22Rv1 (cell line): ENCODE measurements around the gene PAMR1.

ENCODE experiments used
- ZFX ChIP-seq: fragments of 450-650 bp; IDR thresholded peaks from 2 replicates; pipeline ENCODE4 v1.6.1; 2017; ENCODE audit warnings: antibody characterized with exemption, borderline replicate concordance
- TF ChIP-seq, protein P1 (sequence below): fragments of 450-650 bp; IDR thresholded peaks from 2 replicates; pipeline ENCODE4 v1.5.1; 2017; ENCODE audit warnings: mild to moderate bottlenecking

DNA sequence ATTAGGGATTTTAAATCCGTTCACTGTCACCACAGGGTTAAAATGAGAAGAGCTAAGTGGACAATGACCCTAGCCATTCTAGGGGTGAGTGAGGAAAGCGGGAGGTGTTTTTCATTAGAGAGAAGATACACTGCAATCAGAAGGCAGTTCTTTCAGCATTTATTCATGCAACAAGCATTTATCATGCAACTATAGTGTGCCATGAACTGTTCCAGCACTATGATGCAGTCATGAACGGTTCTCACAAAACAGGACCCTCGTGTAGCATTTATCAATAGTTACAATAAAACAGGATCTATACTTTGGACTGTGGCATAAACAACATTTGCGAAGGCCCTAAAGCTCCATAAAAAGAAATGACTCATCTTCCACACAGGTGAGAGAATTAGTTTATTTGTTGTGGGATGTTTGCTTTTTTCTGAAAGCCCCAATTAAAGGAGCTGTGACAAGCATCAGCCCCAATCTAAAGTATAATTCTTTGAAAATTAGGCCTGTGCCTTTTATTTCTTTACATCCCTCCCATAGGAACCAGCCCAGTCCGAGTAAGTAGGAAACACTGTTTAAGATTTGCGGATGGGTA is 51.5 kb downstream of the PAMR1 start:
- TF ChIP-seq, protein P1, sequence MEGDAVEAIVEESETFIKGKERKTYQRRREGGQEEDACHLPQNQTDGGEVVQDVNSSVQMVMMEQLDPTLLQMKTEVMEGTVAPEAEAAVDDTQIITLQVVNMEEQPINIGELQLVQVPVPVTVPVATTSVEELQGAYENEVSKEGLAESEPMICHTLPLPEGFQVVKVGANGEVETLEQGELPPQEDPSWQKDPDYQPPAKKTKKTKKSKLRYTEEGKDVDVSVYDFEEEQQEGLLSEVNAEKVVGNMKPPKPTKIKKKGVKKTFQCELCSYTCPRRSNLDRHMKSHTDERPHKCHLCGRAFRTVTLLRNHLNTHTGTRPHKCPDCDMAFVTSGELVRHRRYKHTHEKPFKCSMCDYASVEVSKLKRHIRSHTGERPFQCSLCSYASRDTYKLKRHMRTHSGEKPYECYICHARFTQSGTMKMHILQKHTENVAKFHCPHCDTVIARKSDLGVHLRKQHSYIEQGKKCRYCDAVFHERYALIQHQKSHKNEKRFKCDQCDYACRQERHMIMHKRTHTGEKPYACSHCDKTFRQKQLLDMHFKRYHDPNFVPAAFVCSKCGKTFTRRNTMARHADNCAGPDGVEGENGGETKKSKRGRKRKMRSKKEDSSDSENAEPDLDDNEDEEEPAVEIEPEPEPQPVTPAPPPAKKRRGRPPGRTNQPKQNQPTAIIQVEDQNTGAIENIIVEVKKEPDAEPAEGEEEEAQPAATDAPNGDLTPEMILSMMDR = no peak
- TF ChIP-seq ZFX = no peak
